Sigmoid colon (tissue), 4 donors: ENCODE measurements around the gene CHI3L2.

ENCODE experiments used
- EP300 ChIP-seq, 4 donors: sonication (generic); formaldehyde crosslinking; IDR thresholded peaks; one replicate each; pipeline ENCODE4 v1.6.1; 2017; ENCODE audit warnings: antibody characterized with exemption in 4 of 4
- POLR2A ChIP-seq, 2 donors: fragments of 450-650 bp; IDR thresholded peaks; one replicate each; pipeline ENCODE4 v1.6.1; 2016; ENCODE audit warnings: antibody characterized with exemption in 2 of 2, mild to moderate bottlenecking in 2 of 2, moderate library complexity in 2 of 2
- POLR2AphosphoS5 ChIP-seq, 4 donors: sonication (generic); formaldehyde crosslinking; IDR thresholded peaks; one replicate each; pipeline ENCODE4 v1.6.1; 2017; ENCODE audit warnings: antibody characterized with exemption in 4 of 4
- TF ChIP-seq, protein P1 (sequence below), 4 experiments: fragments of 450-650 bp in 3 of 4; fragments of 200-600 bp in 1 of 4; IDR thresholded peaks; one replicate each; pipeline ENCODE4 v1.5.1; 2016 to 2019; ENCODE audit warnings: antibody characterized with exemption in 4 of 4, mild to moderate bottlenecking in 3 of 4, moderate library complexity in 2 of 4

DNA sequence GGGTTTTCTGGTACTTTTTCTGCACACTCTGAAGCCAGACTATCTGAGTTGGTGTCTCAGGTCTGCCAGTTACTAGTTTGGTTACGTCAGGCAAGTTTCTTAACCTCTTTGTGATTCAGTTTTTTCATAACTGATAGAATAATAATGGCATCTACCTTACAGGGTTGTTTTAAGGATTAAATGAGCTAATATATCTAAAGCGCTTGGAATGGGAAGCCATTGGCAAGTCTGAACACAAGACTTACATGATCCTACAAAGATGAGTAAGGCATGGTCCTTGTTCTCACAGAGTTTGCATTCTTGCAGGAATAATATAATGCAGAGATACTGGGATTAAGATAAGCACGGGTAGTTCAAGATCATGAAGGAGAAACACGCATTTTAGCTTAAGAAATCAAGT lies 17.9 kb upstream of the CHI3L2 start:
- TF ChIP-seq, protein P1, sequence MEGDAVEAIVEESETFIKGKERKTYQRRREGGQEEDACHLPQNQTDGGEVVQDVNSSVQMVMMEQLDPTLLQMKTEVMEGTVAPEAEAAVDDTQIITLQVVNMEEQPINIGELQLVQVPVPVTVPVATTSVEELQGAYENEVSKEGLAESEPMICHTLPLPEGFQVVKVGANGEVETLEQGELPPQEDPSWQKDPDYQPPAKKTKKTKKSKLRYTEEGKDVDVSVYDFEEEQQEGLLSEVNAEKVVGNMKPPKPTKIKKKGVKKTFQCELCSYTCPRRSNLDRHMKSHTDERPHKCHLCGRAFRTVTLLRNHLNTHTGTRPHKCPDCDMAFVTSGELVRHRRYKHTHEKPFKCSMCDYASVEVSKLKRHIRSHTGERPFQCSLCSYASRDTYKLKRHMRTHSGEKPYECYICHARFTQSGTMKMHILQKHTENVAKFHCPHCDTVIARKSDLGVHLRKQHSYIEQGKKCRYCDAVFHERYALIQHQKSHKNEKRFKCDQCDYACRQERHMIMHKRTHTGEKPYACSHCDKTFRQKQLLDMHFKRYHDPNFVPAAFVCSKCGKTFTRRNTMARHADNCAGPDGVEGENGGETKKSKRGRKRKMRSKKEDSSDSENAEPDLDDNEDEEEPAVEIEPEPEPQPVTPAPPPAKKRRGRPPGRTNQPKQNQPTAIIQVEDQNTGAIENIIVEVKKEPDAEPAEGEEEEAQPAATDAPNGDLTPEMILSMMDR (IDR thresholded peaks at IDR 0.05) = no peak
- TF ChIP-seq POLR2AphosphoS5 (IDR thresholded peaks at IDR 0.05) (no peak), POLR2A (IDR thresholded peaks at IDR 0.05) (no peak), EP300 (IDR thresholded peaks at IDR 0.05) (no peak)
